Activated CD8-positive, alpha-beta T cell treated with anti-CD3 and anti-CD28 coated beads for 36 hours (primary cell): Measurements from ENCODE around the gene HAGH. TPM values are rescaled to one million over a fixed set of nuclear protein-coding genes. Genes with fewer than 3 reads are reported as not detected.

ENCODE experiments used
- ATAC-seq: fragments of 200-7000 bp; cut with Tn5 transposase; one replicate; pipeline ENCODE4 v1.10.0; 2021; ENCODE audit warnings: mild to moderate bottlenecking, moderate library complexity
- CTCF ChIA-PET: fragments of 350-600 bp; sonication (Branson Sonifier 250); formaldehyde crosslinking; loops from one replicate; lab custom pipeline; 2021; ENCODE audit warnings: antibody characterized with exemption; lab: Charles Lee
- POLR2A ChIA-PET: fragments of 350-600 bp; sonication (Branson Sonifier 250); formaldehyde crosslinking; loops from one replicate; lab custom pipeline; 2021; ENCODE audit warnings: antibody characterized with exemption; lab: Charles Lee
- DNase-seq: peaks from one replicate; pipeline ENCODE4 v3.0.0-alpha.2; 2020
- H3K27ac Mint-ChIP-seq: one replicate; pipeline ENCODE4 v1.8.0; 2021; ENCODE audit warnings: mild to moderate bottlenecking, mixed read lengths
- H3K27me3 Mint-ChIP-seq: one replicate; pipeline ENCODE4 v1.8.0; 2021; ENCODE audit warnings: mixed read lengths
- H3K36me3 Mint-ChIP-seq: one replicate; pipeline ENCODE4 v1.8.0; 2021; ENCODE audit warnings: low read depth, mixed read lengths
- H3K4me1 Mint-ChIP-seq: one replicate; pipeline ENCODE4 v1.8.0; 2021; ENCODE audit warnings: low read depth, mixed read lengths
- H3K4me3 Mint-ChIP-seq: one replicate; pipeline ENCODE4 v1.8.0; 2021; ENCODE audit warnings: mild to moderate bottlenecking, moderate library complexity, mixed read lengths
- H3K9me3 Mint-ChIP-seq: one replicate; pipeline ENCODE4 v1.8.0; 2021; ENCODE audit warnings: mixed read lengths
- CTCF ChIP-seq: fragments of 200-600 bp; IDR thresholded peaks from one replicate; pipeline ENCODE4 v1.8.0; 2022; ENCODE audit warnings: antibody characterized with exemption, mild to moderate bottlenecking
- intact Hi-C: fragments of 100-400 bp; cut with micrococcal nuclease; formaldehyde crosslinking; loops from one replicate; pipeline ENCODE4 v1.10.0; 2022
- total RNA-seq, 2 experiments: library from RNA; stranded (reverse); gene quantifications; one replicate each; pipeline ENCODE4 v1.2.3, GENCODE V29; 2021

HAGH gene
- total RNA-seq, 2 experiments from 2014 or later, result 32.0 to 35.7 TPM

- H3K27ac Mint-ChIP-seq, result no peak overlapping the region
- TF ChIP-seq CTCF, result no peak
- ChIA-PET CTCF (interaction anchor here (1.0 to 1.8 kb wide), 2 partner anchors 7 to 154 kb away, joined by 3 to 15 read pairs; partner anchors contain the start of genes NUBP2 and SPSB3), POLR2A (interaction anchor here (1.3 to 2.2 kb wide), 3 partner anchors 8 to 185 kb away, joined by 3 to 7 read pairs (median 5); partner anchors contain the start of genes NUBP2 and SPSB3)
- peaks cover 12% of the 10 kb centered on the region for H3K4me1 Mint-ChIP-seq
- DNase-seq (no peak), ATAC-seq (no peak)
- H3K36me3 Mint-ChIP-seq, result peaks cover 9% of the 10 kb centered on the region
- no peaks in the 10 kb centered on the region for H3K9me3 Mint-ChIP-seq
- no peaks in the 10 kb centered on the region for H3K27me3 Mint-ChIP-seq
- intact Hi-C loops, result no loop called here
- H3K4me3 Mint-ChIP-seq, result peak overlapping the region; percentile 27
These were observed 51.4 kb downstream of the HAGH start for GRCh38 chr16:1775006-1775845.

- H3K27ac Mint-ChIP-seq, result no peak overlapping the region
- no peak for TF ChIP-seq CTCF
- ATAC-seq (no peak), DNase-seq (no peak)
- peak overlapping the region; percentile 100 for H3K4me3 Mint-ChIP-seq
- peaks cover 14% of the 10 kb centered on the region for H3K4me1 Mint-ChIP-seq
- ChIA-PET CTCF (interaction anchor here (0.8 to 1.8 kb wide), 3 partner anchors 8 to 155 kb away, joined by 3 to 15 read pairs (median 4); partner anchors contain the start of genes NUBP2 and SPSB3), POLR2A (interaction anchor here (0.9 to 2.2 kb wide), 5 partner anchors 8 to 186 kb away, joined by 3 to 7 read pairs (median 4); partner anchors contain the start of genes NUBP2 and SPSB3)
- peaks cover 12% of the 10 kb centered on the region for H3K36me3 Mint-ChIP-seq
- no peaks in the 10 kb centered on the region for H3K9me3 Mint-ChIP-seq
- intact Hi-C loops, result no loop called here
- no peaks in the 10 kb centered on the region for H3K27me3 Mint-ChIP-seq
These were observed 52.2 kb downstream of the HAGH start for GRCh38 chr16:1774448-1774780.

GRCh38 chr16:1773703-1774447 lies 52.8 kb downstream of the HAGH start:
- peaks cover 12% of the 10 kb centered on the region for H3K36me3 Mint-ChIP-seq
- no peaks in the 10 kb centered on the region for H3K9me3 Mint-ChIP-seq
- TF ChIP-seq CTCF, result no peak
- ChIA-PET CTCF (interaction anchor here (0.8 to 1.8 kb wide), 2 partner anchors 9 to 51 kb away, joined by 4 to 15 read pairs; partner anchors contain the start of genes NUBP2 and SPSB3), POLR2A (interaction anchor here (0.9 to 2.7 kb wide), 6 partner anchors 9 to 187 kb away, joined by 3 to 12 read pairs (median 4); partner anchors contain the start of genes MAPK8IP3, NUBP2 and SPSB3)
- DNase-seq (peak; percentile 35), ATAC-seq (no peak)
- intact Hi-C loops, result no loop called here
- H3K4me1 Mint-ChIP-seq, result peaks cover 14% of the 10 kb centered on the region
- H3K27me3 Mint-ChIP-seq, result no peaks in the 10 kb centered on the region
- H3K27ac Mint-ChIP-seq, result peak overlapping the region; percentile 72
- H3K4me3 Mint-ChIP-seq, result peak overlapping the region; percentile 100

GRCh38 chr16:1772908-1773702 lies 53.5 kb downstream of the HAGH start, which contains the start of gene MRPS34:
MRPS34 (minus strand) TSS chr16:1773134; CDS start chr16:1773119, 15 bp downstream.
- intact Hi-C loops, result no loop called here
- H3K27ac Mint-ChIP-seq, result peak within 1 kb of the TSS; percentile 99
- CTCF ChIA-PET, result interaction anchor here (0.6 to 3.4 kb wide), 6 partner anchors 9 to 69 kb away, joined by 3 to 36 read pairs (median 5); partner anchors contain the start of genes MAPK8IP3, NUBP2 and SPSB3
- peaks cover 12% of the 10 kb centered on the region for H3K36me3 Mint-ChIP-seq
- DNase-seq (peak; percentile 84), ATAC-seq (peak; percentile 63)
- H3K27me3 Mint-ChIP-seq, result no peaks in the 10 kb centered on the region
- peak; percentile 97 for TF ChIP-seq CTCF
- H3K4me3 Mint-ChIP-seq, result peak within 1 kb of the TSS; percentile 100
- H3K4me1 Mint-ChIP-seq, result peaks cover 14% of the 10 kb centered on the region
- POLR2A ChIA-PET, result interaction anchor here (0.7 to 3.2 kb wide), 12 partner anchors 7 to 382 kb away, joined by 3 to 18 read pairs (median 6); partner anchors contain the start of genes MAPK8IP3, NUBP2, SPSB3 and TRAF7
- H3K9me3 Mint-ChIP-seq, result no peaks in the 10 kb centered on the region
